C4-2B (cell line): ENCODE results near the gene HOXD11.

ENCODE experiments used
- ZFX ChIP-seq: fragments of 450-650 bp; IDR thresholded peaks from 2 replicates; pipeline ENCODE4 v1.6.1; 2017
- TF ChIP-seq, protein P1 (sequence below): fragments of 450-650 bp; conservative IDR thresholded peaks from 2 replicates; pipeline ENCODE4 v1.5.1; 2017; ENCODE audit warnings: mild to moderate bottlenecking

- TF ChIP-seq, protein P1, sequence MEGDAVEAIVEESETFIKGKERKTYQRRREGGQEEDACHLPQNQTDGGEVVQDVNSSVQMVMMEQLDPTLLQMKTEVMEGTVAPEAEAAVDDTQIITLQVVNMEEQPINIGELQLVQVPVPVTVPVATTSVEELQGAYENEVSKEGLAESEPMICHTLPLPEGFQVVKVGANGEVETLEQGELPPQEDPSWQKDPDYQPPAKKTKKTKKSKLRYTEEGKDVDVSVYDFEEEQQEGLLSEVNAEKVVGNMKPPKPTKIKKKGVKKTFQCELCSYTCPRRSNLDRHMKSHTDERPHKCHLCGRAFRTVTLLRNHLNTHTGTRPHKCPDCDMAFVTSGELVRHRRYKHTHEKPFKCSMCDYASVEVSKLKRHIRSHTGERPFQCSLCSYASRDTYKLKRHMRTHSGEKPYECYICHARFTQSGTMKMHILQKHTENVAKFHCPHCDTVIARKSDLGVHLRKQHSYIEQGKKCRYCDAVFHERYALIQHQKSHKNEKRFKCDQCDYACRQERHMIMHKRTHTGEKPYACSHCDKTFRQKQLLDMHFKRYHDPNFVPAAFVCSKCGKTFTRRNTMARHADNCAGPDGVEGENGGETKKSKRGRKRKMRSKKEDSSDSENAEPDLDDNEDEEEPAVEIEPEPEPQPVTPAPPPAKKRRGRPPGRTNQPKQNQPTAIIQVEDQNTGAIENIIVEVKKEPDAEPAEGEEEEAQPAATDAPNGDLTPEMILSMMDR, result no peak
- TF ChIP-seq ZFX, result no peak
Observed at GRCh38 chr2:176110415-176111308, 3.6 kb downstream of the HOXD11 start.
